Stimulated activated CD4-positive, alpha-beta T cell treated with anti-CD3 and anti-CD28 coated beads, Interleukin-15, amount 100 ng/mL, for 24 hours (primary cell): Measurements from ENCODE around the gene CLECL1.
"Not testable (repeated sequence)": the region's sequence is repeated elsewhere in the genome, so short reads cannot be mapped to it uniquely, and the experiment has no call there.

Experiments used
- DNase-seq: peaks from one replicate; pipeline ENCODE4 v3.0.0-alpha.2; 2020

The CLECL1 gene

GRCh38 chr12:9751204-9752144 is 18.6 kb upstream of the CLECL1 start:
- peak; percentile 62 for DNase-seq

DNA sequence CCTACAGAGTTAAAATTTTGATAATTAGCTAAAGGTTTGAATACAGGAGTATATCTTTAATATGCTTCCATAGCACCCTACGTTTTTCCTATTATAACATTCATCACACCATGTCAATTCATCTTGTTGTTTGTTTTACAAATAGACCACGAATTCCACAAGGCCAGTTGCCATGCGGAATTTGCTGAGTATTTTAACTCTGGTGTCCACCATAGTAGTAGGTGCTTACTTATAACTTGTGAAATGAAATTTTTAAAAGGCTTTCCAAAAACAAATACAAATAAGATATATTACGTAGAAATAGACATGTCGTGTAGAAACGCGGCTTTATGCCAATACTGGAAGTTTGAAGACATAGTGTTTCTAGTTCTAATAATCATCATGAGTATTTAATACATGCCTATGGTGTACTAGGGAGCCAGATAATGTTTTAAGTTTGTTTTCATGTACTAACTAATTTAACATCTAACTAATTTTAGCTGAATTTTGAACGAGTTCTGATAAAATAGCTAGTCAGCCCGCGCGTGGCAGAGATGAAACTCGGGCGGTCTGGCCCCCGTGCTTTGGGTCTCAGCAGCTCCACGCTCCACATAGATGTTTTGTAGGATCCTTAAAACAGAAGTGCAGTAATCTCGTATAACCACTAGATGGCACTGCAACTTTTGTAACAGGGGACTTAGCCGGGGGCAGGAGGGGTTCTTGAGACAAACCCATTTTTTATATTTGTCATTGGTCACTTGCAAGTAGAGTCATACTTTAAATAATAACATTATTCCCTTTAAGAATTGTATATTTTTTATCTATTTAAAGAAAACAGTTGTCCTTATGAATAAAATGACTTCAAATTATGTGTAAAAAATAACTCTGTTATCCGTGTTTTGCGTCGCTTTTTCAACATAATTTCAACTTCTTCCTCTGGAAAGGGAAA is 17.6 kb upstream of the CLECL1 start:
- DNase-seq, result peak; percentile 64

- DNase-seq, result no peak
These were observed 16.7 kb upstream of the CLECL1 start for GRCh38 chr12:9749640-9750039.

DNA sequence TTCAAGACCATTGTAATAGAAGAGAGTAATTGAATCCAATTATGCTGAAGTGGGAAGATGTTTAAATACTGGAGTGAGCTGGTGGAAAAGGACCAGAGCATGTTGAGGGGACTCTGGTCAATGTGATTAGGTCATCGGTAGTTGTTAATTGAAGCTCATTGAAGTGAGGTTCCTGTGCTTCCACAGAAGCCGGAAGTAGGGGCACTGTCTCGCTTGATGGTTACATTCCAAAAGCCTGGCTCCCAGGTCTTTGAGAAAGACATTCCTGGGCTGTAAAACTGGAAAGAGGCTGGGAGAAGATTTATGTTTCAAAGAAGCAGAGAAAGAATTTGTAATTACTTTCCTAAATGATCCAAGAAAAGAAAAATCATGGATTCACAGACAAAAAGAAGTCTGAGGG is 12.3 kb upstream of the CLECL1 start:
- no peak for DNase-seq

- DNase-seq, result no peak
These were observed 9.8 kb upstream of the CLECL1 start for GRCh38 chr12:9742661-9743060.

DNA sequence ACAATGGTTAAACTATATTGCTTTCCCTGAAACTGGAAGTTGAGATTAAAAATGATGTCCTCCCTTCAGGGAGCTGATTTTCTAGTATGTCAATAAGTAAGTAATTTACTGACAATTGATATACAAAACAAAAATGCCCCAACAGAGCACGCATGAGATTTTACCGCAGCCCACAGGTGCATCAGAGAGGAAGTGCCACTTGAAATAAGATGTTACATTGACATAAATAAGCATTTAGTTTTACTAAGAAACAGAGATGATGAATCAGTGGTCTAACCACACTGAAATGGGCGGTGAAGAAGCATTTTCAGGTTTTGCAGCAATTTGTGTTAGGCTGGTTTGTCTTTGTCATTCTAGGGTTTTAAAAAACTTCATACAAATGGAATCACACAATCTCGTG is 8.8 kb upstream of the CLECL1 start:
- DNase-seq, result peak; percentile 75

DNA sequence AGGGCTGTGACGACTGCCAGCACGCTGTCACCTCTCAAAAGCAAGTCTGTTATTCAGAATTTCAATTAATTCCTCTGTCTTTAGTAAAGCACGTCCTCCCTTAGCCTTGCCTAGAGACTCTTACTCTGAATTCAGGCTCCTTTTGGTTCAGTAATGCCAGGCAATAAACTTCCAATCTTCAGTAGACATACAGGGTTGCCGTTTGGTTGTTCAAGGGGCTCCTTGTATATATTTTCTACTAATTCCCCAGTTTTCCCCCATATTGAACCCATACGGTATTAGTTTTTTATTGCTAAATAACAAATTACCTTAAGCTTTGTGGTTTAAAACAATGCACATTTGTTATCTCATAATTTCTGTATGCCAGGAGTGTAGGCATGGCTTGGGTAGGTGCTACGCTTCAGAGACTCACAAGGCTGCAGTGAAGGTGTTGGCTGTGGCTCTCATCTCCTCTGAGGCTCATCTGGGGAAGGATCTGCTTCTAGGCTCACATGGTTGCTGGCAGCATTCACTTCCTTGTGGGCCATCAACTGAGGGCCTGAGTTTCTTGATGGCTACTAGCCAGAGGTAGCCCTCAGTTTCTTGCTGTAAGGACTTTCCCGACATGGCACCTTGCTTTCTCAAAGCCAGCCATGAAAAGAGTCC is 7.3 kb upstream of the CLECL1 start:
- DNase-seq, result no peak

- not testable (repeated sequence) for DNase-seq
These were observed 6.7 kb upstream of the CLECL1 start for GRCh38 chr12:9739404-9740105.

GRCh38 chr12:9738905-9739304 is 6.0 kb upstream of the CLECL1 start:
- not testable (repeated sequence) for DNase-seq

DNA sequence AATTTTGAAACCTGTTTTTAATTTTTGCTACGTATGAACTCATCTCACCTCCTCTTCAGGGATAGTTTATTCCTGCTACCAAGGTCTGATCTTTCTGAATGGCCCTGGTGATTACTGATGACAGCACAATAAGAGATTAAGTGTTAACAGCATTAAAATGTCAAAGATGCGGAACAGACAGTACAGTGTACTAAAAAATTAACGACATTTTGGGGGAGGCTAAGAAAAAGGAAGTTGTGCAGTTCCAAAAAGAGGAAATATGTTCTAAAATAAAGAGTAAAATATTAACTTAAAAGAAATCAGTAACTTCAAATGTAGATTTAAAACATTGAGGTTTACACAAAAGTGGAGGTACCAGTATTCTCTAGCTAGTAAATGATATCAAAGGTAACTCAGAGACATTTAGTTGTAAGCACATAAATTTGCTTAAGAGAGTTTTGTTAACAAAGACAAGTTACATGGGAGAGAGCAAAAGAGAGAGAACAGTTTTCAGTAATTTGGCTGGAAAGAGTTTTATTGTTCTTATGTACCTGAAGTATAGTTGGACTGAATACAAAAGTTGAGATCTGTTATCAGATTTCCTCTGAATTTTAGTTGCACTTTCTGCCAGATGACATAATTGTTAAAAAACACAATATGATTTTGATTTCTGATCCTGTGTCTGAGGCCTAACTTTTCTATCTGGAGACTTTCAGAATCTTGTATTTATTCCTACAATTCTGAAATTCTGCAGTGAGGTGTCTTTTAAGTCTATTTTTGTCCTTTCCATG is 4.2 kb upstream of the CLECL1 start:
- no peak for DNase-seq

- DNase-seq, result no peak
These were observed 2.7 kb upstream of the CLECL1 start for GRCh38 chr12:9735601-9736000.

DNA sequence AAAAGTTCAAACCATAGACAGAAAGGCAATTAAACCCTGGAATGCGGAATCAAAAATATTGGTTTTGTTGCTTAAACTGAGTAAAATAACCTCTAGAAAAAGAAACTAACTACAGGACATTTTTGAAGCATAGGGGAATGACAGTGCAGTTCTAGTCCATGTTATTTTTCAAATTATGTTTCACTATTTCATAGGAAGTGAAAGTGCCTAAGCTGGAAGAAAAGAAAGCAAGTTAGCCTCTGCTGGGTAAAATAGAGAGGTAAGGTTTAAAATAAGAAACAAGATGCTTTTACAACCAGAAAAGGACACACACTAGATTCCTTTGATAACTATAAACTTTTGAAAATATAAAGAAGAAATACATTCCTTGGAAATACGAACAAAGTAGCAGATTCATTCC is 1.1 kb downstream of the CLECL1 start:
- DNase-seq, result no peak

- no peak for DNase-seq
These were observed 1.5 kb downstream of the CLECL1 start for GRCh38 chr12:9731393-9731792.

- DNase-seq, result no peak
These were observed 2.3 kb downstream of the CLECL1 start for GRCh38 chr12:9730591-9730990.

- no peak for DNase-seq
These were observed 2.9 kb downstream of the CLECL1 start for GRCh38 chr12:9730011-9730410.

DNA sequence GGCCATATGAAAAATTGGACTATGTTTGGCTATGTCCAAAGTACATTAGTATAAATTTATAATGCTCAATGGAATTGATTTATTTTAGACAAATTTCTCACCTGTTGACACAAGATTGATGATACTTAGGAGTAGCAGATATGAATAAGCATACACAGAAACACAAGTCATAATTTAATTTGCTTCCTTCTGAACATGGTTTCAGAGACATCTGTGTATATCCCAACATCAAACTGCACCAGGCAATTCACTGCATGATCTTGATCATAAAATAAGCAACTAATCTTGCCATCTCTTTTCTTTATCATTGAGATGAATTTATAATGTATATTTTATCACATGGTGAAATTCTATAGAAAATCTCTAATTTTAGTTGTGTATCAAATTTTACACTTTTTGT is 3.8 kb downstream of the CLECL1 start:
- DNase-seq, result no peak

GRCh38 chr12:9727813-9728212 is 5.1 kb downstream of the CLECL1 start:
- no peak for DNase-seq

DNA sequence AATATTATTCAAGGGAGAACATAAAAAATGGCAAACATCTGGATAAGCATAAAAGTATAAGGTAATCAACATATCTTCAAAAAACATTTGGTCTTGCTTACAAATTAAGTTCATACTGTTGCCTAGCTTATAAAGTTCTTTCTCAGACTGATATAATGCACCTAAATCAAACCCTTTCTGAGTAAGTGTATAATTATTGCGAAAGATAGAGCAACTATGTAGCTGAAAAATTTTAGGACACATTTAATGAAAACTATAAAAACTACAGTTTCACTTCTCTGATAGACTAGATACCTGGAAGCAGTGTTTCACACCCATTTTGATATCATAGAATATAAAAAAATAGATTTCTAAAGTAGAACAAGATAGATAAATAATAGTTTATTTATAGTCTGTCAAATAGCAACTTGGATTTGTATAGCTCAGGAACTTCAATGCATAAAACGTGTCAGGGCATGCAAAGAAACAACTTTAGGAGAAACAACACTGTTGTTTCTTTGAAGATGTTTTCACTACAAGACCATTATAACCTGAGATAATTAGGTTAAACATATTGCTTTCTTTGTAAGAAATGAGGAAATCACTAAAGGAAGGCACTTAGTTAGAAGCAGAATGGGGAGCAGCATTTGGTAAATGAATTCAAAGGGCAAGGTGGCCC is 7.6 kb downstream of the CLECL1 start:
- DNase-seq, result no peak

GRCh38 chr12:9724023-9724422 is 8.9 kb downstream of the CLECL1 start:
- DNase-seq, result no peak

DNA sequence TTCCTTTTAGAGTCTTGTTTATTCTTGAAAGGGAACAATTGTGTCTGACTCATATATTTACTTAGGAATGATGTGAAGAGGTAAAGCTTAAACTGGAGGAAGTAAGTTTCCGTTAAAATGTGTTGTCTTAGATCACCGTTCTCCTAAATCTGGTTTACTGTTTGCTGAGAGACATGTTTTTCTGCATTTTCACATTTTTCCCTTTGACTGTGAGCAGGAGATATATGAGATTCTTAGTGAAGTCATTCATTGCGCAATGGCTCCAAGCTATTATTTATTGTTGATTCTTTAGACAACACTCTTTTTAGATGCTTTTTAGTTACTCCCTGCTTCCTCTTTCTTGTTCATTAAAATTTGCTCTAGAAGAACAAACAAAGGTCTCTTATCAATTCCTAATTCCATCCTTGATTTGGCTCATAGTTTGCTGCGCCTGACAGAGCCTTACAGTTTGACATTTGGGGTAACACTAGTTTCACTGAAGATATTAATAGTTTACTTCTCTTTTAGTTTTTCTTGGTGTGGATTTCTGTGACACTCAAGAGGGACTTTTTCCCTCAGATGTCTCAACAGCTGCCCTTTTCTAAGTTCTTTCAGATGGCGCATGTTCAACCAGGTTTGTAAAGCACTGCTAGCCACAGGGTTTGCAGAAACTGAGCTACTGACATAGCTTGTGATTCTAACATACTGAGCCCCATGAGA is 11.4 kb downstream of the CLECL1 start:
- no peak for DNase-seq

DNA sequence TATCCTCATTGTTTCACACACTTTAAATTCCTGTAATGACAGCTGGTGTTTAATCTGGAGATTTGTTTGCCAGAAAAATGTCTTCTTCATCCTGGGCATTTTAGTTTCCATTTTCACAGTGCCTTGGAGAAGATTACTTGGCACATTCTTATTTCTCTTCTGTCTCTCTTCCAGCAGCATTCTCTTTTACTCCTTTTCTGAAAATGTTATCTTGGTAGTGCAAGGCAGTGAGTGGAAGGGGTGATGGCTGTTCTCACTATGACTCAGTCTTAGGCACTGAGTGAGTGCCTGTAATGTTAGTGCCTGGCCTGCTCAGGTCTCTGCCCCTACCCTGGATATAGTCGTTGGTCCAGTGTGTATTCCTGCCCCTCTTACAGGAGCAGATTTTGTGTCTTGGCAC is 13.1 kb downstream of the CLECL1 start:
- no peak for DNase-seq
